ENCODE results near the gene STEAP2. TPM values are rescaled to one million over a fixed set of nuclear protein-coding genes. Genes with fewer than 3 reads are reported as not detected.

Gene STEAP2
- total RNA-seq, 4 donors from 2014 or later = 2.9 to 13.2 (median 3.9) TPM

DNA sequence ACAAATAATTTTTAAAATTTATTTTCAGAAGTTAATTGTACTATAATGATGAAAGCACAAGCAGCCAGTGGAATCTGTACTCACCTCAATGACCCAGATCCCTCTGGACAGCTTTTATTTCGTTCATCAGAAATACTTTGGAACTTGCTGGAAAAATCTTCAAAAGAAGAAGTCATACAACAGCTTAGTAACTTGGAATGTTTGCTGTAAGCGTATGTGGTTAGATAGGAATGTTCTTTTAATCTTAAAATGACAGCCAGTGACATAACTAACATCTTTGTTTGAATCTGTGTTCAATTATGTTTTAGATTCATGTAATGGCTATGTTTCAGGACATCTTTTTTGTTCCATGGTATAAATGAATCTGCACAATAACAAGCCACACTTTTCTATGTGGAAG is 60.2 kb downstream of the STEAP2 start:
- no peaks in the 10 kb centered on the region for H3K36me3 ChIP-seq
- 47% methylated on average over 2 of the region's 2 CpGs for WGBS
- no peaks in the 10 kb centered on the region for H3K9me3 ChIP-seq
- peak overlapping the region; percentile 24 for H3K27ac ChIP-seq
- no peaks in the 10 kb centered on the region for H3K27me3 ChIP-seq
- no peaks in the 10 kb centered on the region for H3K4me1 ChIP-seq
- no peak overlapping the region for H3K4me3 ChIP-seq
- DNase-seq (ENCODE audit: low spot score in 2 of 2) = no peak
- TF ChIP-seq EP300 (IDR thresholded peaks at IDR 0.05) (no peak), POLR2A (IDR thresholded peaks at IDR 0.05) (no peak), POLR2AphosphoS5 (IDR thresholded peaks at IDR 0.05) (no peak)
- TF ChIP-seq, protein P1, sequence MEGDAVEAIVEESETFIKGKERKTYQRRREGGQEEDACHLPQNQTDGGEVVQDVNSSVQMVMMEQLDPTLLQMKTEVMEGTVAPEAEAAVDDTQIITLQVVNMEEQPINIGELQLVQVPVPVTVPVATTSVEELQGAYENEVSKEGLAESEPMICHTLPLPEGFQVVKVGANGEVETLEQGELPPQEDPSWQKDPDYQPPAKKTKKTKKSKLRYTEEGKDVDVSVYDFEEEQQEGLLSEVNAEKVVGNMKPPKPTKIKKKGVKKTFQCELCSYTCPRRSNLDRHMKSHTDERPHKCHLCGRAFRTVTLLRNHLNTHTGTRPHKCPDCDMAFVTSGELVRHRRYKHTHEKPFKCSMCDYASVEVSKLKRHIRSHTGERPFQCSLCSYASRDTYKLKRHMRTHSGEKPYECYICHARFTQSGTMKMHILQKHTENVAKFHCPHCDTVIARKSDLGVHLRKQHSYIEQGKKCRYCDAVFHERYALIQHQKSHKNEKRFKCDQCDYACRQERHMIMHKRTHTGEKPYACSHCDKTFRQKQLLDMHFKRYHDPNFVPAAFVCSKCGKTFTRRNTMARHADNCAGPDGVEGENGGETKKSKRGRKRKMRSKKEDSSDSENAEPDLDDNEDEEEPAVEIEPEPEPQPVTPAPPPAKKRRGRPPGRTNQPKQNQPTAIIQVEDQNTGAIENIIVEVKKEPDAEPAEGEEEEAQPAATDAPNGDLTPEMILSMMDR (IDR thresholded peaks at IDR 0.05) = no peak

DNA sequence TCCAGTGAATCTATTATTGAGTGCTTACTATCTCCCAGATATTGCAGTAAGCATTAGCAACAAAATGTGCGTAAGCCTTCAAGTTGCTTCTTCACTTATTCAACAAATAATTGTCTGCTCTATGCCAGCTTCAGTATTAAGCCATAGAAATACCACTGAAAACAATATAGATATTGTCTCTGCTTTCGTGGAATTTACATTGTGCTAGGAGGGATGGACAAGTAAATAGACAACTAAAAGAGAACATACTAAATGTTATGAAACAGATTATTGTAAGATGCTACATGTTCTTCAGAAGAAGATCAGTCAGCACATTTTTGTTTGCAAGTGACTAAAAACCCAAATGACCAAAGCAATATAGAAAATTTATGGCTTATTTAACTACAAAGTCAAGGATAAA is 60.7 kb downstream of the STEAP2 start:
- H3K4me1 ChIP-seq = no peaks in the 10 kb centered on the region
- H3K36me3 ChIP-seq = no peaks in the 10 kb centered on the region
- no peak for DNase-seq (ENCODE audit: low spot score in 2 of 2)
- WGBS = 72% methylated on average over 2 of the region's 2 CpGs
- no peak overlapping the region for H3K4me3 ChIP-seq
- TF ChIP-seq, protein P1 (IDR thresholded peaks at IDR 0.05) = no peak
- TF ChIP-seq EP300 (IDR thresholded peaks at IDR 0.05) (no peak), POLR2AphosphoS5 (IDR thresholded peaks at IDR 0.05) (no peak), POLR2A (IDR thresholded peaks at IDR 0.05) (no peak)
- no peaks in the 10 kb centered on the region for H3K27me3 ChIP-seq
- peak overlapping the region; percentile 24 for H3K27ac ChIP-seq
- no peaks in the 10 kb centered on the region for H3K9me3 ChIP-seq

DNA sequence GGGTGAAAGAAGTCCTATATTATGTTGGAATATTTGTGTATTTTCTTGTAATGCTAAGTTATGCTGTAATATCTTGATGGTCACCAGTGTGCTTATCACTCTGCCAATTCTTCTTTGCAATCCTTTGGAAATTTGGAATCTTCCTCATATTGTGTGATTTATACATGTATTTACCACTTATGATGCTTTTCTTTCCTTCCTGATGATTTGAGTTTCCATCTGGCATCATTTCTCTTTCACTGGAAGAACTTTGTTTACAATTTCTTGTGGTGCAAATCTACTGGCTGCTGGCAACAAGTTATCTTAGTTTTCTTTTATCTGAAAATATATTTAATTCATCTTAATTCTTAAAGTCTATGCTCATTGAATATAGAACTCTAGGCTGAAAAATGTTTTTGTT is 62.6 kb downstream of the STEAP2 start:
- no peak for DNase-seq (ENCODE audit: low spot score in 2 of 2)
- TF ChIP-seq, protein P1 (IDR thresholded peaks at IDR 0.05) = no peak
- TF ChIP-seq POLR2A (IDR thresholded peaks at IDR 0.05) (no peak), POLR2AphosphoS5 (IDR thresholded peaks at IDR 0.05) (no peak), EP300 (IDR thresholded peaks at IDR 0.05) (no peak)
- H3K9me3 ChIP-seq = no peaks in the 10 kb centered on the region
- H3K27ac ChIP-seq = no peak overlapping the region
- H3K27me3 ChIP-seq = no peaks in the 10 kb centered on the region
- no peaks in the 10 kb centered on the region for H3K4me1 ChIP-seq
- H3K4me3 ChIP-seq = no peak overlapping the region
- H3K36me3 ChIP-seq = no peaks in the 10 kb centered on the region

DNA sequence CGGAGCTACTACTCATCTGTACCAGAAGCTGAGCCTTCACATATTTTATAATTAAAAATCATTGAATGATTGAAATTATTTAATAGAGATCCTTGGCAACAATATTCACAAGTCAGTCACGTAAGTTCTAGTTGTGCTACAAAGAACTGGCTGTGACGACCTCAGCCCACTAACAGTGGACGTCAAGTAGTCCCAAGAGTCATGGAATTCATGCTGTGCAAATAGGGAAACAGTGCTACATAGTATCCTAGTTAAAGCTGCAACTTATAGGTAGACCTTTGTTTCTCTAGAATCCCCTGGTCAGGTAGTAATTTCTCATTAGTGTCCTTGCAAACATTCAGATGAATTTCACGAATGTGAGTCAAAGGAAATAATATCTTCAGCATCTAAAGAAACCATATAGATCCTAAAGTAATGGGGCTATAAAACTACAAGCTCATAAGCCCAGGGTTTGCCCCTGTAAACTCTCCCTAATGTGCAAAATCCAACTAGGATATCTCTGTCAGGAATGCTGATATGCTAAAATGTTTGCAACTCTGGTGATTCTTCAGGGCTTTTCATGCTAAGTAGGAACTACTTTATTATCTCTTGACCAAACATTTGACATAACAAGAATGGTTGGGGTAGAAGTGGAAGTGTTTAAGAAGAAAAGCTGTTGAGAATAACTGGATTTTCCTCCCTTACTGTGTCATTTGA is 64.6 kb downstream of the STEAP2 start:
- 70% methylated on average over 5 of the region's 5 CpGs for WGBS
- no peak for DNase-seq (ENCODE audit: low spot score in 2 of 2)

More for the DNA sequence above, 64.6 kb downstream of the STEAP2 start:
- no peak for TF ChIP-seq POLR2AphosphoS5 (IDR thresholded peaks at IDR 0.05)
- TF ChIP-seq, protein P1 (IDR thresholded peaks at IDR 0.05) = no peak
- no peak for TF ChIP-seq EP300 (IDR thresholded peaks at IDR 0.05)
- TF ChIP-seq POLR2A (IDR thresholded peaks at IDR 0.05) = no peak
- Histone ChIP-seq H3K4me1 (no peaks in the 10 kb centered on the region), H3K27me3 (no peaks in the 10 kb centered on the region), H3K27ac (no peak overlapping the region), H3K9me3 (no peaks in the 10 kb centered on the region), H3K36me3 (no peaks in the 10 kb centered on the region), H3K4me3 (no peak overlapping the region)

Other genes starting within 250 kb of the STEAP2 start
- gene STEAP1, start 57.3 kb upstream of the STEAP2 start, total RNA-seq = 1 to 10 TPM; 1.5 to 6.0 (median 3.1) TPM
- gene CFAP69, start 33.4 kb downstream of the STEAP2 start, total RNA-seq = 1 to 10 TPM; 1.3 to 9.8 (median 4.7) TPM
- not detected for gene FAM237B, start 109.6 kb downstream of the STEAP2 start, total RNA-seq
- 10 to 100 TPM; 10.5 to 35.6 (median 13.7) TPM for gene GTPBP10, start 135.0 kb downstream of the STEAP2 start, total RNA-seq
- gene CLDN12, start 191.7 kb downstream of the STEAP2 start, total RNA-seq = 10 to 100 TPM in 3 of 4 donors, 1 to 10 TPM in 1; 9.8 to 24.2 (median 17.7) TPM

All from suprapubic skin (tissue), 4 donors.